WTC11 (cell line): ENCODE data around the gene ZNF280D. TPM values are rescaled to one million over a fixed set of nuclear protein-coding genes. Genes with fewer than 3 reads are reported as not detected.

Source experiments
- ATAC-seq: fragments of 200-7000 bp; cut with Tn5 transposase; 2 replicates; pipeline ENCODE4 v1.10.0; 2021; ENCODE audit warnings: mild to moderate bottlenecking, moderate library complexity
- CTCF ChIA-PET: fragments of 300-600 bp; sonication (Branson Sonifier 250); formaldehyde crosslinking; loops from one replicate; lab custom pipeline; 2021; ENCODE audit warnings: antibody characterized with exemption; lab: Charles Lee
- POLR2A ChIA-PET: fragments of 350-600 bp; sonication (Branson Sonifier 250); formaldehyde crosslinking; loops from one replicate; lab custom pipeline; 2021; ENCODE audit warnings: antibody characterized with exemption; lab: Charles Lee
- DNase-seq: peaks from one replicate; pipeline ENCODE4 v3.0.0; 2021; ENCODE audit warnings: low spot score
- H3K27ac Mint-ChIP-seq: 2 replicates; pipeline ENCODE4 v1.8.0; 2021; ENCODE audit warnings: mixed read lengths
- H3K27me3 Mint-ChIP-seq: 2 replicates; pipeline ENCODE4 v1.8.0; 2021; ENCODE audit warnings: low read depth, mild to moderate bottlenecking, moderate library complexity, mixed read lengths
- H3K36me3 Mint-ChIP-seq: 2 replicates; pipeline ENCODE4 v1.8.0; 2021; ENCODE audit warnings: mixed read lengths
- H3K4me1 Mint-ChIP-seq: 2 replicates; pipeline ENCODE4 v1.8.0; 2022; ENCODE audit warnings: mixed read lengths
- H3K4me3 Mint-ChIP-seq: 2 replicates; pipeline ENCODE4 v1.8.0; 2021; ENCODE audit warnings: mild to moderate bottlenecking, moderate library complexity, mixed read lengths
- H3K9me3 Mint-ChIP-seq: 2 replicates; pipeline ENCODE4 v1.8.0; 2021; ENCODE audit warnings: mixed read lengths
- E2F4 ChIP-seq: sonication (generic); formaldehyde crosslinking; IDR thresholded peaks from 2 replicates; pipeline ENCODE4 v1.8.1; 2022; ENCODE audit warnings: low read depth, mild to moderate bottlenecking, moderate library complexity, missing genetic modification reagents, borderline replicate concordance
- EMX1 ChIP-seq: fragments of 250-450 bp; sonication (Bioruptor Pico); IDR thresholded peaks from 2 replicates; pipeline ENCODE4 v1.8.0; 2021; ENCODE audit warnings: mild to moderate bottlenecking
- GABPB1 ChIP-seq: sonication (generic); formaldehyde crosslinking; IDR thresholded peaks from 2 replicates; pipeline ENCODE4 v1.8.1; 2023; ENCODE audit warnings: mild to moderate bottlenecking, missing genetic modification reagents
- HMGA2 ChIP-seq: fragments of 250-450 bp; sonication (Bioruptor Pico); IDR thresholded peaks from 2 replicates; pipeline ENCODE4 v1.4.0; 2021; ENCODE audit warnings: mild to moderate bottlenecking, moderate library complexity
- NFE2L1 ChIP-seq: sonication (generic); formaldehyde crosslinking; IDR thresholded peaks from 2 replicates; pipeline ENCODE4 v1.8.1; 2023; ENCODE audit warnings: missing genetic modification reagents
- PRRX2 ChIP-seq: fragments of 250-450 bp; sonication (Bioruptor Pico); IDR thresholded peaks from 2 replicates; pipeline ENCODE4 v1.8.0; 2021; ENCODE audit warnings: mild to moderate bottlenecking
- RORB ChIP-seq: fragments of 250-450 bp; sonication (Bioruptor Pico); IDR thresholded peaks from 2 replicates; pipeline ENCODE4 v1.9.0; 2021; ENCODE audit warnings: mild to moderate bottlenecking
- SMAD3 ChIP-seq: sonication (generic); formaldehyde crosslinking; IDR thresholded peaks from 2 replicates; pipeline ENCODE4 v1.8.0; 2022; ENCODE audit warnings: missing genetic modification reagents, mild to moderate bottlenecking, borderline replicate concordance
- SMAD4 ChIP-seq: sonication (generic); formaldehyde crosslinking; IDR thresholded peaks from 2 replicates; pipeline ENCODE4 v1.8.0; 2022; ENCODE audit warnings: mild to moderate bottlenecking, missing genetic modification reagents
- TP53 ChIP-seq: sonication (generic); formaldehyde crosslinking; IDR thresholded peaks from 2 replicates; pipeline ENCODE4 v1.8.1; 2023; ENCODE audit warnings: mild to moderate bottlenecking, missing genetic modification reagents
- ZNF121 ChIP-seq: sonication (generic); formaldehyde crosslinking; IDR thresholded peaks from 2 replicates; pipeline ENCODE4 v1.8.0; 2023; ENCODE audit warnings: missing genetic modification reagents
- ZNF281 ChIP-seq: sonication (generic); formaldehyde crosslinking; IDR thresholded peaks from 2 replicates; pipeline ENCODE4 v1.8.0; 2023; ENCODE audit warnings: mild to moderate bottlenecking, missing genetic modification reagents
- ZNF317 ChIP-seq: sonication (generic); formaldehyde crosslinking; IDR thresholded peaks from 2 replicates; pipeline ENCODE4 v1.8.1; 2023; ENCODE audit warnings: low read depth, mild to moderate bottlenecking, moderate library complexity, missing genetic modification reagents, borderline replicate concordance
- total RNA-seq: library from RNA; stranded (reverse); gene quantifications from 3 replicates; pipeline ENCODE4 v1.2.3, GENCODE V29; 2021
- TF ChIP-seq, protein P1 (sequence below): sonication (generic); formaldehyde crosslinking; IDR thresholded peaks from 2 replicates; pipeline ENCODE4 v1.8.1; 2022; ENCODE audit warnings: low read depth, missing genetic modification reagents, borderline replicate concordance
- TF ChIP-seq, protein P2 (sequence below): fragments of 250-450 bp; sonication (Bioruptor Pico); IDR thresholded peaks from 2 replicates; pipeline ENCODE4 v1.9.0; 2021; ENCODE audit warnings: mild to moderate bottlenecking
- TF ChIP-seq, protein P3 (sequence below): sonication (generic); formaldehyde crosslinking; IDR thresholded peaks from 2 replicates; pipeline ENCODE4 v1.8.1; 2022; ENCODE audit warnings: mild to moderate bottlenecking, missing genetic modification reagents, moderate library complexity, borderline replicate concordance
- TF ChIP-seq, protein P4 (sequence below): sonication (generic); formaldehyde crosslinking; IDR thresholded peaks from 2 replicates; pipeline ENCODE4 v1.8.1; 2022; ENCODE audit warnings: missing genetic modification reagents, borderline replicate concordance

Gene ZNF280D
- total RNA-seq, 1 experiment from 2014 or later: 25.7 TPM

GRCh38 chr15:56653107-56653506, 80.2 kb downstream of the ZNF280D start (continued):
- TF ChIP-seq E2F4 (CRISPR knock-in tag): no peak
- TF ChIP-seq ZNF121 (CRISPR knock-in tag): no peak
- TF ChIP-seq, protein P1, sequence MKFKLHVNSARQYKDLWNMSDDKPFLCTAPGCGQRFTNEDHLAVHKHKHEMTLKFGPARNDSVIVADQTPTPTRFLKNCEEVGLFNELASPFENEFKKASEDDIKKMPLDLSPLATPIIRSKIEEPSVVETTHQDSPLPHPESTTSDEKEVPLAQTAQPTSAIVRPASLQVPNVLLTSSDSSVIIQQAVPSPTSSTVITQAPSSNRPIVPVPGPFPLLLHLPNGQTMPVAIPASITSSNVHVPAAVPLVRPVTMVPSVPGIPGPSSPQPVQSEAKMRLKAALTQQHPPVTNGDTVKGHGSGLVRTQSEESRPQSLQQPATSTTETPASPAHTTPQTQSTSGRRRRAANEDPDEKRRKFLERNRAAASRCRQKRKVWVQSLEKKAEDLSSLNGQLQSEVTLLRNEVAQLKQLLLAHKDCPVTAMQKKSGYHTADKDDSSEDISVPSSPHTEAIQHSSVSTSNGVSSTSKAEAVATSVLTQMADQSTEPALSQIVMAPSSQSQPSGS (CRISPR knock-in tag): no peak
- TF ChIP-seq NFE2L1 (CRISPR knock-in tag): no peak
- TF ChIP-seq SMAD3 (CRISPR knock-in tag): no peak

GRCh38 chr15:56648311-56648710, 85.0 kb downstream of the ZNF280D start:
- no peak for TF ChIP-seq HMGA2 (CRISPR knock-in tag)
- TF ChIP-seq, protein P2, sequence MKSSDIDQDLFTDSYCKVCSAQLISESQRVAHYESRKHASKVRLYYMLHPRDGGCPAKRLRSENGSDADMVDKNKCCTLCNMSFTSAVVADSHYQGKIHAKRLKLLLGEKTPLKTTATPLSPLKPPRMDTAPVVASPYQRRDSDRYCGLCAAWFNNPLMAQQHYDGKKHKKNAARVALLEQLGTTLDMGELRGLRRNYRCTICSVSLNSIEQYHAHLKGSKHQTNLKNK (CRISPR knock-in tag): no peak
- TF ChIP-seq, protein P3, sequence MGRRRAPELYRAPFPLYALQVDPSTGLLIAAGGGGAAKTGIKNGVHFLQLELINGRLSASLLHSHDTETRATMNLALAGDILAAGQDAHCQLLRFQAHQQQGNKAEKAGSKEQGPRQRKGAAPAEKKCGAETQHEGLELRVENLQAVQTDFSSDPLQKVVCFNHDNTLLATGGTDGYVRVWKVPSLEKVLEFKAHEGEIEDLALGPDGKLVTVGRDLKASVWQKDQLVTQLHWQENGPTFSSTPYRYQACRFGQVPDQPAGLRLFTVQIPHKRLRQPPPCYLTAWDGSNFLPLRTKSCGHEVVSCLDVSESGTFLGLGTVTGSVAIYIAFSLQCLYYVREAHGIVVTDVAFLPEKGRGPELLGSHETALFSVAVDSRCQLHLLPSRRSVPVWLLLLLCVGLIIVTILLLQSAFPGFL: no peak
- TF ChIP-seq RORB (CRISPR knock-in tag): no peak
- TF ChIP-seq ZNF317 (CRISPR knock-in tag): no peak
- no peak for TF ChIP-seq GABPB1 (CRISPR knock-in tag)
- TF ChIP-seq EMX1: no peak
- no peak for TF ChIP-seq ZNF281 (CRISPR knock-in tag)
- H3K4me3 Mint-ChIP-seq: no peak overlapping the region

GRCh38 chr15:56640549-56640948, 92.8 kb downstream of the ZNF280D start:
- no peak for DNase-seq
- ChIA-PET POLR2A (no interaction called here), CTCF (no interaction called here)
- no peak for TF ChIP-seq PRRX2 (CRISPR knock-in tag)
- TF ChIP-seq SMAD4 (CRISPR knock-in tag): no peak
- TF ChIP-seq RORB (CRISPR knock-in tag): no peak
- no peak for TF ChIP-seq TP53 (CRISPR knock-in tag)
- TF ChIP-seq, protein P4, sequence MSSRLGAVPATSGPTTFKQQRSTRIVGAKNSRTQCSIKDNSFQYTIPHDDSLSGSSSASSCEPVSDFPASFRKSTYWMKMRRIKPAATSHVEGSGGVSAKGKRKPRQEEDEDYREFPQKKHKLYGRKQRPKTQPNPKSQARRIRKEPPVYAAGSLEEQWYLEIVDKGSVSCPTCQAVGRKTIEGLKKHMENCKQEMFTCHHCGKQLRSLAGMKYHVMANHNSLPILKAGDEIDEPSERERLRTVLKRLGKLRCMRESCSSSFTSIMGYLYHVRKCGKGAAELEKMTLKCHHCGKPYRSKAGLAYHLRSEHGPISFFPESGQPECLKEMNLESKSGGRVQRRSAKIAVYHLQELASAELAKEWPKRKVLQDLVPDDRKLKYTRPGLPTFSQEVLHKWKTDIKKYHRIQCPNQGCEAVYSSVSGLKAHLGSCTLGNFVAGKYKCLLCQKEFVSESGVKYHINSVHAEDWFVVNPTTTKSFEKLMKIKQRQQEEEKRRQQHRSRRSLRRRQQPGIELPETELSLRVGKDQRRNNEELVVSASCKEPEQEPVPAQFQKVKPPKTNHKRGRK (CRISPR knock-in tag): no peak
- Mint-ChIP-seq H3K4me3 (no peak overlapping the region), H3K9me3 (no peaks in the 10 kb centered on the region), H3K36me3 (no peaks in the 10 kb centered on the region), H3K27ac (no peak overlapping the region), H3K27me3 (no peaks in the 10 kb centered on the region), H3K4me1 (peaks cover 15% of the 10 kb centered on the region)
- ATAC-seq: no peak

More at GRCh38 chr15:56648311-56648710, 85.0 kb downstream of the ZNF280D start:
- no peak overlapping the region for H3K27ac Mint-ChIP-seq
- no peaks in the 10 kb centered on the region for H3K27me3 Mint-ChIP-seq
- ATAC-seq: no peak
- no peaks in the 10 kb centered on the region for H3K4me1 Mint-ChIP-seq
- H3K36me3 Mint-ChIP-seq: no peaks in the 10 kb centered on the region
- H3K9me3 Mint-ChIP-seq: no peaks in the 10 kb centered on the region
- no peak for DNase-seq
- ChIA-PET POLR2A (no interaction called here), CTCF (no interaction called here)
